Fibroblast of gingiva (primary cell): ENCODE results near the gene TSPY3.
"Not testable (repeated sequence)": the region's sequence is repeated elsewhere in the genome, so short reads cannot be mapped to it uniquely, and the experiment has no call there.

Experiments
- DNase-seq: peaks from one replicate; pipeline ENCODE4 v3.0.0-alpha.2; 2011; ENCODE audit warnings: low read depth

Gene TSPY3, protein sequence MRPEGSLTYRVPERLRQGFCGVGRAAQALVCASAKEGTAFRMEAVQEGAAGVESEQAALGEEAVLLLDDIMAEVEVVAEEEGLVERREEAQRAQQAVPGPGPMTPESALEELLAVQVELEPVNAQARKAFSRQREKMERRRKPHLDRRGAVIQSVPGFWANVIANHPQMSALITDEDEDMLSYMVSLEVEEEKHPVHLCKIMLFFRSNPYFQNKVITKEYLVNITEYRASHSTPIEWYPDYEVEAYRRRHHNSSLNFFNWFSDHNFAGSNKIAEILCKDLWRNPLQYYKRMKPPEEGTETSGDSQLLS

DNA sequence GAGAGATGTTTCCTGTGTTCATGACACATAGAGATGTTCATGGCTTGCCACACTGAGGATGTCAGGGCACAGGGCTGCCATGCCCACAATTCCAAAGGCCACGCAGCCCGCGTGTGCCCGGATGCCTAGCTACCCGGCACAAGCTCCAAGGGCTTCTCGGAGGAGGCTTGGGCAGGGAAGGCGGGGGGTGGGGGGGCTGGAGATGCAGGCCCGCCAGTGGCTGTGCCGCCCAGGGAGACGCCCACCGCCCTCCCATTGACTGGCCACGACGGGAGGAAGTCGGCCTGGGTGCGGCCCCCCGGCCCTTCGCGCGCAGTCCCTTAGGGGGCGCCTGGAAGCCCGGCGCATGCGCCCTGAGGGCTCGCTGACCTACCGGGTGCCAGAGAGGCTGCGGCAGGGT lies at the start of gene TSPY3:
TSS of gene TSPY3 (plus strand) at position 301 of the 400 bp plus-strand sequence. CDS start at position 347, 46 bp downstream.
- DNase-seq, result not testable (repeated sequence)

DNA sequence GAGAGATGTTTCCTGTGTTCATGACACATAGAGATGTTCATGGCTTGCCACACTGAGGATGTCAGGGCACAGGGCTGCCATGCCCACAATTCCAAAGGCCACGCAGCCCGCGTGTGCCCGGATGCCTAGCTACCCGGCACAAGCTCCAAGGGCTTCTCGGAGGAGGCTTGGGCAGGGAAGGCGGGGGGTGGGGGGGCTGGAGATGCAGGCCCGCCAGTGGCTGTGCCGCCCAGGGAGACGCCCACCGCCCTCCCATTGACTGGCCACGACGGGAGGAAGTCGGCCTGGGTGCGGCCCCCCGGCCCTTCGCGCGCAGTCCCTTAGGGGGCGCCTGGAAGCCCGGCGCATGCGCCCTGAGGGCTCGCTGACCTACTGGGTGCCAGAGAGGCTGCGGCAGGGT lies 40.7 kb upstream of the TSPY3 start, which contains the start of gene TSPY8:
TSS of gene TSPY8 (plus strand) at position 301 of the 400 bp plus-strand sequence. CDS start at position 347, 46 bp downstream.
- DNase-seq, result not testable (repeated sequence)

DNA sequence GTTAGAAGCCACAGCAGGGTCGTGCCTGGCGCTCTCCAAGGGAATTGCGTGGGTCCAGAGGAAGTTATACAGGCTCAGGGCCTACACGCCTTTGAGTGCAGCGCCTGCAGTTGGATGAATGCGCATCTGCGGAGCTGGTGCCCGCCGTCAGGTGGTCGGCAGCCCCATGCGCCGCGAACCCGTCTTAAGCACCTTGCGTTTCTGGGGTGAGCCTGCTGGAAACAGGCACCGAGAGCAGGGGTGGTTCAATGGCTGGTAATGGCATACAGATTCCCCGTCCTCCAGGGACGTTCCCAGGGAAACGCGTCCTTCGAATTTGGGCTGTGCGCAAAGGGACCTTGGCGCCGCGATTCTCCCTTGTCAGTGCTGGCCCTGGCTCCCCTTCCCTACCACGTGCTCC lies 1.7 kb upstream of the TSPY3 start:
- not testable (repeated sequence) for DNase-seq
